Suppressor macrophage treated with lipopolysaccharide for 1 hour (primary cell): Measurements from ENCODE around the gene MX2.

ENCODE experiments used
- DNase-seq, 3 donors: peaks; one replicate each; pipeline ENCODE4 v3.0.0-alpha.2; 2020 to 2022

The MX2 gene

DNA sequence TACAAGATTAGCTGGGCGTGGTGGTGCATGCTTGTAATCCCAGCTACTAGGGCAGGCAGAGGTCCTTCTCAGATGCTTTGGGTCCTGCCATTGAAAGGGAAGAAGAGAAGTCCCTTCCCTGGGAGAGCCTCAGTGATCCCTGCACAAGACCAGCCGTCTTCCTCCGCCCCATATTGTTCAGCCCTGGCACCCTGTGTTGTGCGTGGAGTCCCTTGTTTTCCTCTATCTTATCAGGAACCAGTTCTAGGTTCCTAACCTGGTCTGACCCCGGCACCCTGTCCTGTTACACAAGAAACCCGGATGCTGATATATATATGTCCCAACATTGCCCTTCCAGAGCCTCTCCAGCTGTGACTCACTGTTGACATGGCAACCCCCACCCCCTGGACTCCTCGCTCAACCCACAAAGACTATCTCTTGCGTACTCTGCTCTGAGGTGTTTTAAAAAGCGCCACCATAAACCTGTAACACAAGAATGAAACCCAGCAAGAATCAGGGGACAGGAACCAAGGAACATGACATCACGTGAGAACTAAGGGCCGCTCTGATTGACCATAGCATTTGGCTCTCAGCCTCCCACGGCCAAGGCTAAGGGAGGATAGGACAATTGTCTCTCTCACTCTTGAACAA, 4.8 kb downstream of the MX2 start:
- DNase-seq: peak; percentile 94 to 95 (median 94)

DNA sequence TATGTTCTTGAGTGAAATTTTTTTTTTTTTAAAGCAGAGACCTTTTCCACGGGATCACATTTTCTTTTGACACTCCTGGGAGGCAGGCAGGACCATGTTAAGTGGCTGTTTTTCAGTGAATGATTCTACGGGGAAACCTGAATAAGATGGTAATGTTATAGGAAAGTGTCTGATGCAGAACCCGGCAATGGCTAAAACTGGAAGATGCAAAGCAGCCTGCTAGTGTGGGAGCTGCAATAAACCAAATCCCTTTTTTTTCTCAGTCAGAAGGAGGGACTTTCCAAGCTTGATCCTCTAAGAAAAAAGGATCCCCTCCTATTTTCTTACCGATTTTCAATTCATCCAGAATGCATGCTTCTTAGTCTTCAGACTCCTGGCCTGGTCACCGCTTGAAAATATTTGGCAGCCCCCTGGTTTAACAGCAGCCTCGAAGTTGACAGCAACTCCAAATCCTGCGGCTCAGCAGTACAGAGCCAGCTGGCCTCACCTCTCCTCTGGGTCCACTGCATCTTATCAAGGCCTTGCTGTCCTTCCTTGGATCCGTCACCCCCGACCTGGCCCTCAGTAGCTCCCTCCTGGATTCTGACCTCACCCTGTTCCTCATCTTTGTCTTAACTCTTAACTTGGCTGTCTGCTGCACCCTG, 5.6 kb downstream of the MX2 start:
- DNase-seq: peak; percentile 43 to 60 (median 50)

DNA sequence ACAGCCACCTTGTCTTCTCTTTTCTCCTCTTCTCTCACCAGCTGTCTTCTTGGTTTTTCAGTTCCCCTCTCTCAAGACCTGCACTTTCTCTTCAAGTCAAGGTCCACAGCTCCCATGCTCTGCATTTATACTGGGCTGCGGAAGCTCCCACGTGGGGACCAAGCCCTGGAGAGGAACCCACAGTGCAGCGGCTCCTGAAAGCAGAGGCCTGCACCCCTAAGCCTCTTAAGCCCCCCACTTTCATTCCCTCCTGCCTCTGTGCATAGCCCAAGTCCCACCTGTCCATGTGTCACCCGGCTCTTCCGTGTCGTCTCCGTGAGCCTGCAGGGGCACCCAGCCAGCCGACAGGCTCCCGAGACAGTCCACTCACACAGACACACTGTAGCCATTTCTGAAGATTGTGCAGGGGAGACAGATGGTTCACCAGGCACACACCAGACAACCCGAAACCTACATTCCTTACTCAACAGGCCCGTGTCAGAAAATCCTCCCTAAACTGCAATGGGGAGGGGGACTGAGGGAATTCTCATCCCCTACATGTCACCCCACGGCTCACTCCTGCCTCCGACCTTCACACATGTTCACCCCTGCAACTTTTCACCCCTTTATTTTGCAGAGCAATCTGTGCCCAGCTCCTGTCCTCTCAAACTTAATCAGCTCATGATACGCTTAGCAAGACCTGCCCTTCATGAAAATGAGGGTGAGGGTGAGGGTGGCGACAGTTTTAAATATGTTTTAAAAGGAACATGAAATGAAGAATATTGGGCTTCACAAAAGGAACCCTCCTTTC, 6.3 kb downstream of the MX2 start:
- peak in 1 of 3 donors; percentile 1 for DNase-seq

DNA sequence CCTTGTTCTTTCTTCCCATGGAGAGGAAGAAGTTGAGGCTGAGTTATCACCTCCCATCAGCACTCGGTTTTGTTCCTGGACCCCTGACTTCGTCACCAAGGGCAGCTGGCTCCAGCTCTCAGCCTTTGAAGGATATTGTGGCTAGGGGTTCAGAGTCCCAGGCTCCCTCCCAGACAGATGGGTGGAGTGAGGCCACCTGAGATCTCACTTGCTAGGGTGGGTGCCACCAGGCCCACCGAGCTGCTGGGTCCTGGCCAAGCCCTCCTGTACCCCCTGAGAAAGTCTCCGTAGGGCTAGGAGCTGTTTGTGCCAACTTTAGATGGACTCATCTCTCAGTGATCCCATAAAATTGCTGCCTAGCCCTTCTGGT, 6.9 kb downstream of the MX2 start:
- DNase-seq: peak in 1 of 3 donors; percentile 2

DNA sequence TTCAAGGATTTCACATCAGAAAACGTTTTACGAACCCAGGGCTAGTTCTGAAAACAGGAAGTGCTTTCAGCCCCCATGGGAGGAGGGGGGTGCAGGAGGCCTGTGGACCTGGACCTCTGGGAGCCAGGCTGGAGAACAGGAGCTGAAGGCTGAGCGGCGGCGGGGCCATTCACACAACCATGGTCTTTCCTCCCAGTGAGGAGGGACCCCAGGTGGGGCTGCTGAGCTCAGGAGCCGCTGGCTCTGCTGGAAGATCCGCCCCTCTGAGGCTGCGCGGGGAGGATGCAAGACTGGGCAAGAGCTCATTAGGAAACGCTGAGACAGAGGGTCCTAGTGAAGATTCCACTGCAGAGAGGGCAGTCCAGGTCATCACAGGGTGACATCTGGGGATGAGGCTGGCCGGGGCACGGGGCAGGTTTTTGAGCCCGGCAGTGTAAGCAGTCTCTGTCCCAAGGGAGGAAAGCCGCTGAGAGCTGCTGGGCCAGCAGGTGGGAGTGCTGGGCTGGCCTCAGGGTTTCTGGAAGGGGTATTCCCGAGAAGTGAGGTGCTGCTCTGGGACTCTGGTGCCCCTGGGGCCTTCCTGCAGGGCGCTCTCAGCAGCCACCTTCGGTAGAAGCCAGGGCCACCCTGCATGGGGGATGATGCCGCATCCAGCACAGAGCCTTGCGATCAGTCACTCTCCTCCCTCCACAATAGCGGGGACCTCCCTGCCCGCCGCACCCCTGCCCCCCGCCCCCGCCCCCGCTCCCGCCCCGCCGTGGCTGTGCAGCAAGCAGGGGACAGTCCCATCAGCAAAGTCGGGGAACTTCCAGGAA, 7.5 kb downstream of the MX2 start:
- DNase-seq: peak; percentile 48 to 66 (median 59)

DNA sequence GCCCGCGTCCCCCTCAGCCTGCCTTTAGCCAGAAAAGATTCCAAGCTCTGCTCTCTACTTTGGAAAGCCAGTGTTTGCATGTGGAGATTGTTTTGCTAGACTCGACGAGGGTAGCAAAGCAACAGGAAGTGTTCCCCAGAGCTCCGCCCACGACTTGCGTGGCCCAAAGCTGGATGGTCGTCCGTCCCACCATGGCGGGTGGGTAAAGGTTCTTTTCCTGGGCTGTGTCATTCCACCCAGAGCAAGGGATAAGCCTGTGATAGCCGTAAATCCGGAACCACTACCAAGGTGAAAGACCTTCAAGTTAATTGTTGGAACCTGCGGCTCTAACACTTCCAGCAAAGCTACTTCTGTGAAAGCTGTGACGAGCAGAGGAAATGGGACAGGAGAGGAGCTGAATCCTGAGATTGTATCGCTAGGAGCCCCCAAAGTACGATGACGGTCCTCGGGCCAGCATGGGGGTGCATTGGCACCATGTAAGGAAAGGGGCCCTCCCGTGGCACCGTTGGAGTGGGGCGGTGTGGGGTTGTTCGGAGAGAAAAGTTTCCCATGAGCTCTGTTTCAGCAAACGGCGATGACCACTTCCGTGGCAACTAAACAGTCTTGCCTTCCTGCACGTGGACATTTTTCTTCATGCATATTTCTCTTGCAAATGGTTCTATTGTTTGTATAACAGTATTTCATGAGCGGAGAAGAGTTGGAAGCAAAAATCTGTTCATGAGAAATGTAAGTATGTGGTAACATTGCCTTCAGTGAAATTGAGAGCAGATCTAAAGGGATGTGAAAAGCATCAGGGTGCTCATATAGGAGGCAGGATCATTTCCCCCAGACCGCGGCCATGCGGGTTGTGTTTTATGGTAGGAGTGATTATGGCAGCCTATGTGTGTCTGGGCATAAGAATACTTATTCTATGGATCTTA, 8.4 kb downstream of the MX2 start:
- peak; percentile 11 to 62 (median 54) for DNase-seq

DNA sequence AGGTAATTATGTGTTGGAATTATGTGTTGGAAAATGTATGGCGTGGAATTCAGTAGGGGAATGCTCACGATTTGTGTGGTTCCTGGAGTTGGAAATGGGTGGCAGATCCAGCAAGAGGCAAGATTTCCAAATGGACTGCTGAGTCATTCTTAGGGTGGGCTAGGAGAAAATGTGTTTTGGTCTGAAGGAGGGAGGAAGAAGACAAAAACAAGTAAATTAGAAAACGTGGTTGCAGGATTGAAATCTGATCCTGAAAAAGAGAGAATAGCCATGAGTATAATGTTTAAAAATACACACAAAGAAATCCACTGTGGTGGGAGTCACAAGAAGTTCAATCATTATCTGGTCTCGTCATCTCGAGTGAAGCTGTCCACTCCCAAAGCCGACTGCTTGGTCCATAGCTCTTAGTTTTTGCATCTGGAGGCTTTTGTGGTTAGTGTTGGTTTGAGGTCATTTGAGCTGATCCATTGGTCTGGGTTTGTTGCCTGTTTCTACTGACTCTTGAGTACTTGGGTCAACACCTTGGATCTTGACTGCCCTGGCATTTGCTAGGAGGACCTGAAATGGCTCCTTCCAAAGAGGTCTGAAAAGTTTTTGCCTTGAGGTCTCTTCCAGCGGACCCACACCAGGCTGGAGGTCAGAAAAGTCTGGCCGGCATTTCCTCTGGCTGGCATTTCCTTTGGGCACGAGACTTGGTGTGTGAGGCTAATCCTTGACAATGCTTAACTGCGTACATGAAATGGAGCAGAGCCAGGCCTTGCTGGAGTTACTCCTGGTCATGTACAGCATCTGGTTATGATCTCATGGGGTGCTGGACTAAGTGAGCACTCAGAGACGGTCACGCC, 9.2 kb downstream of the MX2 start:
- DNase-seq: peak in 1 of 3 donors; percentile 20

DNA sequence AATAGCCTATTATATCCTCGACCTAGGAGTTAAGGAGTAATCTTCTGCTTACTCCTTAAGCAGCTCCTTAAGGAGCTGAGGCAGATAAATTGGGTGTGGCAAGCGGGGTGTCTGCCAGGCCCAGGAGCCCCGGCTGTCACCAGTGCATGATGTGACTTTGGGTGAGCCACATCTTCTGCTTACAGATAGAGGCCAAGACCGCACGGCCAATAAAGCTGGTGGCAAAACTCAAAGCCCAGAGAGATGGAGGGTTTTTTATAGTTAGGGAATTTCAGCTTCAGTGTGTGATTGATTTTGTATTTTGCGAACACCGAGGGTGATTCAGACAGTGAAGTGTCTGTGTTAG, 9.8 kb downstream of the MX2 start:
- no peak for DNase-seq

DNA sequence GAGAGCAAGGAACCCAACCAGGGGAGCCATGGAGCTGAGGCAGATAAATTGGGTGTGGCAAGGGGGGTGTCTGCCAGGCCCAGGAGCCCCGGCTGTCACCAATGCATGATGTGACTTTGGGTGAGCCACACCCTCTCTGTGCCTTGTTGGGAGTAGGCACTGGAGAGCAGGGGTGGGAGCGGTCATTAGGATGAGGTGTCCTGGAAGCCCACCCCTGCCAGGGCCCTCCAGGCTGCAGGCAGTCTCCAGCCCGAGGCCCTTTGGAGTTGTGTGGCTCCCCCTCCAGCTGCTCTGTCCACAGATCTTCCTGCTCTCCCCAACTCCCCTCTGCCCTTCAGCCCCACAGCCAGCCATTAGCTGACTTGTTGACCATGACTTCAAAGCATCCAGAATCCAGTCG, 11.4 kb downstream of the MX2 start:
- peak in 1 of 3 donors; percentile 2 for DNase-seq

DNA sequence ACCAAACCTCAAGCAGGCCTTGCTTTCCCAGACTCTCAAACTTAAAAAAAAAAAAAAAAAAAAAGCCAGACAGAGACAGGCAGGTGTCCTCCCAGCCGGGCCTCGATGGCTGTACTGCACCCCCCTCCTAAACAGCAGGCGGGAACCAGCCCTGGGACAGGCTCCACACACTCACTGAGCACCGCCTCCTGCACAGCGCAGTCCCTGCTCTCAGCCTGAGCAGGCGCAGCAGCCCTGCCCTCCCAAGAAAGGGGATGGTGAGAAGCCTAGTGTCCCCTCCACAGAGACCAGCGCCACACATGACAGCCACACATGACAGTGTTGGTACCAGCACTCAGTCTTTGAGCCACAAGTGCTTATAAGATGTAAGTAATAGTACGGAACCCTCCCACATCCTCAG, 11.9 kb downstream of the MX2 start:
- DNase-seq: peak in 1 of 3 donors; percentile 2

DNA sequence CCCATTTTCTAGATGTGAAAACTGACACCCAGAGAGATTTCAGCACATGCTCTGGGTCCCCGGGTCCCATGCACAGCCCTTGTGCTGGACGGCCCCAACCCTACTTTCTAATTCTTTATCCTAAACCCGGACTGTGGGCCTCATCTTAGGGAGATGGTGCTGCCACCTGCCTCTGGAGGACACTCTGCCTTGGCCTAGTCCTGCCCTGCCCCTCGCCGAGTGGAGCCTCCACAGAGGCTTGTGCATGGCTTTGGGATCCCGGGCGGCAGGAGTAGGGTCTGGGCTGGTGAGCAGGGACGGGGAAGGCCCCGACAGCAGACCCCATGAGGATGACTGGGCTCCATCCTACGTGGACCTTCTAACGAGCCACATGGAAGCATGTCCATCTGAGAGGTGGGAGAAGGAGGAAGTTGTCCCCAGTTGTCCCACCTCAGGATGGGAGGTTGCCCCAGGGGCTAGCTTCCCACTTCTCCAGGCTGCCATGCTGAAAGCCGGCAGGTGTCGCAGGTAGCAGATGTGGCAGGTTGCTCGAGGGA, 12.4 kb downstream of the MX2 start:
- peak in 1 of 3 donors; percentile 7 for DNase-seq

DNA sequence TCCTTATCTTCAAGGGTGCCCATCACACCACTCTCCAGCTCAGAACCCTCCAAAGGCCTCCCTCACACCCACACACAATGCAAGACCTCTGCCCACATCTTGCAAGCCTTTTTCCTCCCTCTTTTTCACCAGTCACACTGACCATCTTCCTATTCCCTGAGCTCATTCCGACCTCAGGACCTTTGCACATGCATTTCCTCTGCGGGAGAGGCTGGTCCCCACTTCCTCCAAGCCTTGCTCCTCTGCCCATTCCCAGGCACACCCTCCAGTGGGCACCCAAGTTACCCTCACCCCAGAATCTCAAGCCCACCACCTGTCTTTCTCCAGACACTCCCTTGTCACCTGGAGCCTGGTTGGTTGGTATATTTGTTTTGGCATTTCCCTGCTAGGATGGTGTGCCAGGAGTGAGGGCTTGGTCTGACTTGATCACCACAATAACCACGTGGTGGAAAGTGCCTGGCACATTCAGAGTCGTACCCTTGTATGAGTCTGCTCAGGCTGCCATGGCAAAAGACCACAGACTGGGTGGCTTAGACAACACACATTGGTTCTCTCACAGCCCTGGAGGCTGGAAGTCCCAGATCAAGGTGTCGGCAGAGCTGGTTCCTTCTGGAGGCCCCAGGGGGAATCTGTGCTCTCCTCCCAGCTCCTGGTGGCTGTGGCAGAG, 13.2 kb downstream of the MX2 start:
- DNase-seq: peak in 1 of 3 donors; percentile 17

DNA sequence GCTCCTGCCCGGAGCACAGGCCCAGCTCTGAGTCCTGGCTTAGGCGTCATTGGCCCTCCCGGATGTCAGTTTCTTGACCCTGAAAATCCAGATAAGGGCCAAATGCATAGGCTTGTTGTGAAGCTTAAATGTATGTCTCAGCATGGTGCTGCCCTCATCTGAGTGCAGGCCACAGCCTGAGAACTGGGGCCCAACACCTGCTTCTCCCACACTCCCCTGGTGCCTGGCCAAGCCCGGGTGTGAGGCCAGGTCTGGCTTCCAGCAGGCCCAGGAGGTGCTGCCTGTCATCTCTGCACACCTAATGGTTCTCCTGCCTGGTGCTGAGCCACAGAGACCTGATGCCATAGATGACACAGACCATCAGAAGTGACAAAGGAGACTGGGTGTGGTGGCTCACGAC, 14.0 kb downstream of the MX2 start:
- peak in 1 of 3 donors; percentile 9 for DNase-seq

DNA sequence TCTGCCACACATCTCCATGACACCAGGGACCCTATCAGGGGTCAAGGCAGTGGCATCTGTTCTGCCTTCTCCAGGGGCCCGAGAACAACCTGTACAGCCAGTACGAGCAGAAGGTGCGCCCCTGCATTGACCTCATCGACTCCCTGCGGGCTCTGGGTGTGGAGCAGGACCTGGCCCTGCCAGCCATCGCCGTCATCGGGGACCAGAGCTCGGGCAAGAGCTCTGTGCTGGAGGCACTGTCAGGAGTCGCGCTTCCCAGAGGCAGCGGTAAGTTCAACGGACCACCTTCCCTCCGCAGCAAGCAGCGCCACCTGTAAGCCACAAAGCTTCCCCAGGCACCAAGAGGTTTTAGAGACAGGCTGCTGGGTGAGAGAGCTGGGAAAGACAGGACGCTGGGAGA, 15.9 kb downstream of the MX2 start:
- DNase-seq: peak in 1 of 3 donors; percentile 1

DNA sequence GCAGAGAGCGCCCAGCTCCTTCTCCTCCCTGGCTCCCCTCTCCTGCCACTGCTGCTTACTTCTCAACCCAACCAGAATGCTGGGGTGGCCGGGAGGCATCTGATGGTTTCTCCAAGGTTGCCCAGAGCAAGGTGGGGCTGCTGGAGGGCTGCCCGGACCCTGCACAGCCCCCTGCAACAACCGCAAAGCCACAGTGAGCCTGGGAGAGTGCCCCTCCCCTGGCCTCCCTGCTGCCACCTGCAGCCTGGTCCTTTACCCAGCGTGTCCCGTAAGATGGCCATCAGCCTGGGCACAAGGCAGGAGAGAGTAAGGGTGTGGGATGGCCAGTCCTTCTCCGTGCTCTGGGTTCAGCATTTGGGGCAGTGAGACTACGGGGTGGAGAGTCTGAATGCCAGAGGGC, 17.0 kb downstream of the MX2 start:
- DNase-seq: peak in 1 of 3 donors; percentile 2

DNA sequence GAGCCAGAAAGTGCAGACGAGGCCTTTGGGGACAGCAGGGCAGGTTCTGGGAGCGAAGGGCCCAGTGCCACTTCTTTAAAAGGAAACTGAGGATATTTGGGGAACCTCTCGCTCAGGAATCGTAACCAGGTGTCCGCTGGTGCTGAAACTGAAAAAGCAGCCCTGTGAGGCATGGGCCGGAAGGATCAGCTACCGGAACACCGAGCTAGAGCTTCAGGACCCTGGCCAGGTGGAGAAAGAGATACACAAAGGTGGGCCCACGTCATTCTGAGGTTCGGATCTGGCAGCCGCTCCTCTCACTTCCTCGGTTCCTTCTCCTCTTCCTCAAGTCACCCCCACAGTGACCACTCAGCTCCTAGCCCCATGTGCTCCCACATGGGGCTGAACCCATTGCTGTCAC, 18.1 kb downstream of the MX2 start:
- DNase-seq: no peak

DNA sequence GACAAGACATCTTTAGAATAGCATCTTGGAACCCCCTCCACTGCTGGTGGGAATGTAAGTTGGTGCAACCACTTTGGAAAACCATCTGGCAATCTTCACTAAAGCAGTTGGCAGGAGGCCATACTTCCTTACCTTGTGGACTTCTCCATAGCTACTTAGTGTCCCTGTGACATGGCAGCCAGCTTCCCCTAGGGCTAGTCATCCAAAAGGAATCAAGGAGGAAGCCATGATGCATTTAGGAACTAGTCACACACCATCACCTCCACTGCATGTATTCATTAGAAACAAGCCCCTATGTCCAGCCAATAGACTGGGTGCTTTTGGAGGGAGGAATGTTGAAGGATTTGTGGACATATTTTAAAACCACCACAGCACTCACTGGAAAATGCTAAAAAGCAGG, 19.9 kb downstream of the MX2 start:
- peak in 1 of 3 donors; percentile 29 for DNase-seq

DNA sequence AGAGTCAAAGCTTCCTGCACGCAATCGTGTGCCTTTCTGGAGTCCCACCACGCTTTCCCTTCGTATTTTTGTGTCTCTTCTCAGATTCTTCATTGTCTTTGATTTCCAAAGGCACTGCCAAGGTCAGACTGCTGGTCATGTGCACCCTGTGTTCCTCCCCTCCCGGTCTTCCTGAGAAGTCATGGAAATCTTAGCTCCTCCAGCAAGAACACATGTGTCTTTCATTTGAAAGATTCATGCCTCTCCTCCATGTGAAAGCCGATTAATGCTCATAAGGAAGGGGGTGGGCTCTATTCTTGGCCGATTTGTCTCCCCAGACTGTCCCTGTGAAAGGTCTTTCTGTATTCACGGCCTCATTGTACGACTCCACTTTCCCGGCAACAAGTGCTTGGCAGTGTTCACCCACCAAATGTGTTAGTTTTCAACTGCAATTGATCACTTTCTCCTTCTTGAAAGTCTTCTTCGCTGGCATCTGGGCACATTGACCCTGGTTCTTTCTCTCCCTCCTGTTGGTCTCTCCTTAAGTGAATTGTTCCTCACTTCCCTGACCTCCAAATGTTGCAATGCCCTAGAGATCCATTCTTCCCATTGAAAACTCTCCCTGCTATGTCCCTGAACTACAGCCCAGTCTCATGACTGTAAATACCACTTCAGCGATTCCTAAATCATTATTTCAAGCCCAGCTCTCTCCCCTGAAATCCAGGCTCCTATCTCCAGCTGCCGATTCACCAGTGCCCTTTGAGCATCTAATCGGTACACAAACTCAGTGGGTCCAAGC, 25.4 kb downstream of the MX2 start:
- no peak for DNase-seq

DNA sequence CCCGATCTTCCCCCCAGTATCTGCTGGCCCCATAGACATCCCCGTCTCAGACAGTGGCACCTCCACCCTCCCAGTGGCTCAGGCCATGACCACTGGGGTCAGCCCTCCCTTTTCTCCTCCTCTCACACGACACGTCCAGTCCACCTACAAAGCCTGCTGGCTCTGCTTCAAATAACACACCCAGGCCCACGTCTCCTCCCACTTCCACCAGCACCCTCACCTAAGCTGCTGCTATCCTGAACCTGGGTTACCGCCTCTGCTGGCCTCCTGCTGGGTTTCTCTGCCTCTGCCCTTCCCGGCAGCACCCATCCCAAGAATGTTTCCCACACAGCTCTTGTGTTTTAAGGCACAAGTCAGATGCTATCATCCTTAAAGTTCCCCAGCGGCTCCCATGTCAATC, 26.0 kb downstream of the MX2 start:
- DNase-seq: no peak
